GM12801 (cell line): ENCODE data around the gene CRELD2.

Experiments used
- CTCF ChIP-seq: IDR thresholded peaks from one replicate; pipeline ENCODE4 v1.5.1; 2011; ENCODE audit warnings: control low read depth; ENCODE audit not compliant: insufficient read length; ENCODE audit errors: extremely low read depth

CRELD2 gene

DNA sequence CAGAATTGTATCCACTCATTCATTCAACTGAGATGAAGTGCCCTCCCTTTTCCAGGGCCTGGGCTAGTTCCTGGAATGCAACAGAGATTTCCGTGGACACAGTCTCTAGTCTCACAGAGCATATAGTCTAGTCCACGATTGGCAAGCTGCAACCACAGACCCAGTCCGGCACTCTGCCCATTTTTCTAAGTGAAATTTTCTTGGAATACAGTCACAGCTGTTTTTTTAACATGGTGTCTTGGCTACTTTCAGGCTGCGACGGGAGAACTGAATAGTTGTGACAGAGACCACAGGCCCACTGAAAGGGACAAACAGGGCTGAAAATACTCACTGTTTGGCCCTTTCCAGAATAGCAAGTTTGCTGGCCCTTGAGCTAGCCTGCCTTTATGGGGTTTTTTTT, 29.4 kb upstream of the CRELD2 start:
- TF ChIP-seq CTCF, result no peak

DNA sequence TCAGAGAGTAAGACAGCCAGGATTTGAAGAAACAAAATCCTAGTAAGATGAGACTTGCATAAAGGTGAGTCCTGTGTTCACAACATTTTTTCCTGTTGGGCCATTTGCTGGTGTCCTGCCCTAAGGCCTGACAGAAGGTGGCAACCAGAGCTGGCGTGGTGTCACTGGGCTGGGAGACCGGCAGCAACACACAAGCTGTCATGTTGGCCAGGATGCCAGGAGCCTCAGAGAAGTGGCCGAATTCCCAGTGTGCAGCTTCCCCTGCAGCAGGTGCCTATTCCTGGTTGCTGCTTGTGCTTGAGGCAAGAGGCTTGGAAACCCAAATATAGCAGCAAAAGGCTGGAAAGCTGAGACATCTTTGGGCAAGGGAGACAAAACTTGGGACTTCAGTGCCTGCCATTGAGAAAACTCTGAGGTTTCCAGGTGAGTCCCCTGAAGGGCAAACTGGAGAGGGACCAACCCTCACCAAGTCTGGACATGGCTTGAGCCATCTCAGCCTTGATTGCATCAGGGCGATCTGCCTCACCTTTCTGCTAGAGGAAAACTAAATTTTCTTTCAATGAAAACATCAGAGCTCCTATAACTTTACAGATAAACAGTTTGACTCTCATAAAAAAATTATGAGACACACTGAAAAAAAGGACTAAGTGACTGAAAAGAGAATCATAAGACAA, 26.1 kb upstream of the CRELD2 start:
- no peak for TF ChIP-seq CTCF

GRCh38 chr22:49893025-49893424, 25.4 kb upstream of the CRELD2 start:
- no peak for TF ChIP-seq CTCF

DNA sequence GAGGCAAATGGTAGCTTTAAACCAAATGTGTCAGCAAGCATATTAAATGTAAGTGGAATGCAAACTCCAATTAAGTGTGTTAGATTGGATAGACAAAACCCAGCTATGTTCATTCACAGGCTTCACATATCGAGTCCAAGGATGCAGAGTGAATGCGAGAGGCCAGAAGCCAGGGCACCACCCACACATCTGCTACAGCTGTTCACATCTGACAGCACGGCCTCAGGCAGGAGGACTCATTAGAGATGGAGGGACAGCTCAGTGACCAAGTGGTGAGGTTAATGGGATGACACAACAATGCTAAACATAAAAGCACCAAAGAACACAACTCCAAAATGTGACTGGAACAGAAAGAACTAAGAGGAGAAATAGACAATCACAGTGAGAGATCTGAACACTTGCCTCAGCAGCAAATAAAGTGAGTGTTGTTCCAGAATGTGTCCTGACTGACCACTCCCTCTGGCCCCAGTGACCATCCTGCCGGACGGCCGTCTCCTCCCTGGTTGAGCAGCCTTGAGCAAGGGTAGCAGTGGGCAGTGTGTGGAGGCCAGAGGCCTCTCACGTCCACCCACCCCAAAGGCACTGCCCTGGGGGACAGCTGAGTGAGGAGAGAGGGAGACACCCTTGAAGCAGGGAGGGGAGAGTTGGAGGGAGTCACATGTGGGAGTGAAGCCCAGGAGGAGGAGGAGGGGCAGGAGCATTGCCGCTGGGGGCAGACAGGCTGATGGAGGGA, 23.9 kb upstream of the CRELD2 start:
- TF ChIP-seq CTCF, result no peak

DNA sequence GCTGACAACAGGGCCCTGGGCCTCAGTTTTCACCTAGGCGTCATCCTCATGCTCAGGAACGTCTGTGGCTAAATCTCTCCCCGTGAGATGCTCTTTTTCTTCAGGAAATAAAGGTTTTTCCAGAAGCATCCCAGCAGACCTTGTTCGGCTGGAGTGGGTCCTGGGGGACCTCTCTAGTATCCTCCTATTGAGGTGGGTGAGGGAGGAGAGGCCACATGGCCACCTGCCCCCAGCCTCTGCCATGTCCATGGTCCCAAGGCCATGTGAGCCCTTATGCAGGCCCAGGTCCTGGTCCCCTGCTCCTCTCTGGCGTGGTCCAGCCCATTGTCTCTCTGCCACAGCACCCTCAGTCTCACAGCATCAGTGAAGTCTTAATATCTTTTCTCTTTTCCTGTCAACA, 22.2 kb upstream of the CRELD2 start:
- TF ChIP-seq CTCF, result no peak

- TF ChIP-seq CTCF, result no peak
Observed at GRCh38 chr22:49897015-49897684, 21.3 kb upstream of the CRELD2 start.

DNA sequence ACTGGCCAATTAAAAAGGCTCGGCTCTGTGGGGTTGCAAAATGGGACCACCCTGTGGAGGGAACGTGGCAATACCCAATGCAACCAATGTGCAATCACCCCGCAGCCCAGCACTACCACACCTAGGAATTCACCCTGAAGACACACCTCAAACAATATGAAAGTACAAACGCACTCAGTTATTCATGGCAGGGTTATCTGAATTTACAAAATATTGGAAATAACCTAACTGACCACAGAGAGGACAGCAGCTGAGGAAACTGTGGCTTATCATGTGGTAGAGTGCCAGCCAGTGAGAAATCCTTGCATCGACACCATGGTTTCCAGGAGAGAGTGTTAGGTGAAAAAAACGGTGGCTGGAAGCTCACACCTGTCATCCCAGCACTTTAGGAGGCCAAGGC, 18.9 kb upstream of the CRELD2 start:
- TF ChIP-seq CTCF, result no peak
